Naive B cell (primary cell): ENCODE results near the gene CCDC57. TPM values are rescaled to one million over a fixed set of nuclear protein-coding genes. Genes with fewer than 3 reads are reported as not detected.
A peak's percentile ranks its signal among the peaks of the same experiment; 100 is the strongest.

Source experiments
- ATAC-seq, 2 donors: fragments of 150-1000 bp; cut with Tn5 transposase; 2 replicates each; pipeline ENCODE4 v1.10.0; 2021; ENCODE audit warnings: low read depth in 2 of 2, mild to moderate bottlenecking in 2 of 2, moderate library complexity in 2 of 2
- DNase-seq: peaks from one replicate; pipeline ENCODE4 v3.0.0; 2022
- H3K27ac Mint-ChIP-seq, 6 donors: one replicate each; pipeline ENCODE4 v1.8.0; 2020 to 2022; ENCODE audit warnings: mild to moderate bottlenecking in 6 of 6, mixed read lengths in 6 of 6, moderate library complexity in 5 of 6, inconsistent platforms in 2 of 6
- H3K27me3 Mint-ChIP-seq, 3 donors: one replicate each; pipeline ENCODE4 v1.8.0; 2021 to 2022; ENCODE audit warnings: mixed read lengths in 3 of 3, mild to moderate bottlenecking in 1 of 3
- H3K36me3 Mint-ChIP-seq, 2 donors: one replicate each; pipeline ENCODE4 v1.8.0; 2020 to 2022; ENCODE audit warnings: mixed read lengths in 2 of 2, inconsistent platforms in 1 of 2, mild to moderate bottlenecking in 1 of 2
- H3K4me1 Mint-ChIP-seq, 3 donors: one replicate each; pipeline ENCODE4 v1.8.0; 2020 to 2022; ENCODE audit warnings: mixed read lengths in 3 of 3, inconsistent platforms in 1 of 3, mild to moderate bottlenecking in 1 of 3, moderate library complexity in 1 of 3
- H3K4me3 Mint-ChIP-seq, 8 donors: one replicate each; pipeline ENCODE4 v1.8.0; 2020 to 2022; ENCODE audit warnings: mild to moderate bottlenecking in 8 of 8, mixed read lengths in 8 of 8, moderate library complexity in 8 of 8, inconsistent platforms in 2 of 8
- H3K9me3 Mint-ChIP-seq, 7 donors: one replicate each; pipeline ENCODE4 v1.8.0; 2020 to 2022; ENCODE audit warnings: mixed read lengths in 7 of 7, mild to moderate bottlenecking in 5 of 7, inconsistent platforms in 2 of 7, moderate library complexity in 1 of 7
- polyA plus RNA-seq, 6 donors: library from polyadenylated mRNA; unstranded; fragments of 300-500 nt; fragmentation: Illumina TruSeq; gene quantifications; one replicate each; pipeline ENCODE4 v1.2.3, GENCODE V29; 2021; ENCODE audit warnings: low read depth in 6 of 6

The CCDC57 gene
- polyA plus RNA-seq, 6 donors from 2014 or later, result 15.9 to 31.8 (median 26.5) TPM

DNA sequence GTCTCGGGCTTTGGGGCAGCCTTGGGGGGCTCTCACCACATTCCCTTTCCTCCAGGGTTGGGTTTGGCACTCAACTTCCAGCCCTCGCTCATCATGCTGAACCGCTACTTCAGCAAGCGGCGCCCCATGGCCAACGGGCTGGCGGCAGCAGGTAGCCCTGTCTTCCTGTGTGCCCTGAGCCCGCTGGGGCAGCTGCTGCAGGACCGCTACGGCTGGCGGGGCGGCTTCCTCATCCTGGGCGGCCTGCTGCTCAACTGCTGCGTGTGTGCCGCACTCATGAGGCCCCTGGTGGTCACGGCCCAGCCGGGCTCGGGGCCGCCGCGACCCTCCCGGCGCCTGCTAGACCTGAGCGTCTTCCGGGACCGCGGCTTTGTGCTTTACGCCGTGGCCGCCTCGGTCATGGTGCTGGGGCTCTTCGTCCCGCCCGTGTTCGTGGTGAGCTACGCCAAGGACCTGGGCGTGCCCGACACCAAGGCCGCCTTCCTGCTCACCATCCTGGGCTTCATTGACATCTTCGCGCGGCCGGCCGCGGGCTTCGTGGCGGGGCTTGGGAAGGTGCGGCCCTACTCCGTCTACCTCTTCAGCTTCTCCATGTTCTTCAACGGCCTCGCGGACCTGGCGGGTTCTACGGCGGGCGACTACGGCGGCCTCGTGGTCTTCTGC, 24.6 kb upstream of the CCDC57 start:
- peaks cover 21 to 54% (median 26%) of the 10 kb centered on the region in 3 donors for H3K4me1 Mint-ChIP-seq
- no peaks in the 10 kb centered on the region for H3K27me3 Mint-ChIP-seq
- H3K27ac Mint-ChIP-seq, result peak overlapping the region in 1 of 6 donors; percentile 22
- peak overlapping the region in 1 of 8 donors; percentile 27 for H3K4me3 Mint-ChIP-seq
- ATAC-seq (no peak), DNase-seq (no peak)
- H3K36me3 Mint-ChIP-seq, result no peaks in the 10 kb centered on the region
- H3K9me3 Mint-ChIP-seq, result peaks cover 0 to 2% (median 0%) of the 10 kb centered on the region in 7 donors

DNA sequence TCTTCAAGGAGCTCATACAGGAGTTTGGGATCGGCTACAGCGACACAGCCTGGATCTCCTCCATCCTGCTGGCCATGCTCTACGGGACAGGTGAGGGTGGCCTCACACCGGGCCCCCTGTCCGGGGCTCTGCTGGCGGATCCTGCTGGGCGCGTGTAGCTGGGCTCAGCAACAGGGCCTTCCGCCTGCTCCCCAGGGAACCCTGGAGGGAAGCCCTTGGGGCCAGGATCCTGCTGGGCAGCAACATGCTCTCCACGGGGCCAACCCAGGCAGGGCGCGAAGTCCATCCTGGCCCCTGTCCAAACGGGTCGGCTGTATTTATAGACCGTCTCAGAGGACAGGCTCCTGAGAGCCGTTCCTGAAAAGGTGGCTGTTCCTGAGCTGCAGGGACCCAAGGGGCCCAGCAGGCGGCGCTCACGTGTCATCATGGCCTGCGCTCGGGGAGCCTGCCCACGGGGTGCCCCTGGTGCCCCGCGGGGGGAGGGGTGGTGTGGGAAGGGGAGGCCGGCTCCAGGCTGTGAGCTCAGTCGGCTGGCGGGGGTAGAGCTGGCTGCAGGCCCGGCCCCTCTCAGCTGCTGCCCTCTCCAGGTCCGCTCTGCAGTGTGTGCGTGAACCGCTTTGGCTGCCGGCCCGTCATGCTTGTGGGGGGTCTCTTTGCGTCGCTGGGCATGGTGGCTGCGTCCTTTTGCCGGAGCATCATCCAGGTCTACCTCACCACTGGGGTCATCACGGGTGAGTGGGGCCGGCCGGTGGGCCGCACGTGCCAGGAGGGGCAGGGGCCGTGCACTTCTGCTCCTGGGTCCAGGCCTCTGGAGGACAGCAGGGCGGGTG, 23.7 kb upstream of the CCDC57 start:
- Mint-ChIP-seq H3K27me3 (no peaks in the 10 kb centered on the region), H3K4me3 (peak overlapping the region in 1 of 8 donors; percentile 68), H3K36me3 (no peaks in the 10 kb centered on the region), H3K9me3 (peaks cover 0 to 2% (median 0%) of the 10 kb centered on the region in 7 donors), H3K27ac (peak overlapping the region in 2 of 6 donors; percentile 39 to 47), H3K4me1 (peaks cover 16 to 47% (median 22%) of the 10 kb centered on the region in 3 donors)
- DNase-seq, result peak; percentile 62
- peak; percentile 39 to 55 for ATAC-seq

DNA sequence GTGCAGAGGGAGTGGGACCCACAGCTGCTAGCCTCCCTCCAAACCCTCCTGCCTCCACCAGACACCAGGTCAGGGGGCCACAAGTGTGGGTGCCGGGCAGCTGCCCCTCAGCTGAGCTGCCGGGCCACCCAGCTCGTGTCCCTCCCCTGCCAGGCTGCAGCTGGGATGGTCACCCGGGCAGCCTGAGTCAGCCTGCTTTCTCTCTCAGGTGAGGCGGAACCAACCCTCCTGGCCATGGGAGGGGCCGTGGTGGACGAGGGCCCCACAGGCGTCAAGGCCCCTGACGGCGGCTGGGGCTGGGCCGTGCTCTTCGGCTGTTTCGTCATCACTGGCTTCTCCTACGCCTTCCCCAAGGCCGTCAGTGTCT, 23.1 kb upstream of the CCDC57 start:
- Mint-ChIP-seq H3K36me3 (no peaks in the 10 kb centered on the region), H3K27ac (peak overlapping the region in 1 of 6 donors; percentile 39), H3K4me3 (no peak overlapping the region), H3K4me1 (peaks cover 16 to 44% (median 18%) of the 10 kb centered on the region in 3 donors), H3K27me3 (no peaks in the 10 kb centered on the region), H3K9me3 (peaks cover 0 to 2% (median 0%) of the 10 kb centered on the region in 7 donors)
- no peak for ATAC-seq
- DNase-seq, result no peak

DNA sequence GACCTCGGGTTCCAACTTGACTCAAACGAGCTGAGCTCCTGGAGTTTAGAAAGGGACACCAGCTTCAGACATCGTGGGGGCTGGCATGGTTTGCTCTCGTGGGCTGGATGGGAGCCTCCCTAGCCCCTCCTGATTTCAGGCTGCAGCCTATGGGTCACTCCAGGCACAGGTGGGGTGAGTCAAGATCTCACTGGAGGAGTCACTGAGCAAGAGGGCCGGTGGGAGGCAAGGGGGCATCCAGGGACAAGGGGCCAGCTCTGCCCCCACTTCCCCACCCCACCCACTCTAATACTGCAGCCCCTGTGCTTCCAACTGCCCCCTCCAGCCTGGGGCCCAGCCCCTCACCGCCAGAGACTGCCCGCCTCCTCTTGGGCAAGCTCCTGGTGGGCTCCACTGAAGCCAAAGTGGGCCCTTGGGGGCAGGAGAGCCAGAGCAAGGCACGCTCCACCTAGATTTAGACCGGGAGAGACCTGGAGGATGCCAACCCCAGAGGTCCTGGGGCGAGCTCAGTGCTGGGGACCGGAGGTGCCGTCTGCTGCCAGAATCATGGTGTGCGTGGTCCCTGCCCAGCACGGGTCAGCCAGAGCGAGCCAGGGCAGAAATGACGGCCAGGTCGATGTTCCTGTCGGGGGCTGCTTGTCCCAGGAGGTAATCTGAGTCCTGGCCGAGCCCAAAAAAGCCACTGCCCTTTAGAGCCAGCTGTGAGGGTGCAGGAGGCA, 22.6 kb upstream of the CCDC57 start:
- peak overlapping the region in 2 of 6 donors; percentile 11 to 70 for H3K27ac Mint-ChIP-seq
- DNase-seq, result no peak
- H3K36me3 Mint-ChIP-seq, result no peaks in the 10 kb centered on the region
- H3K4me3 Mint-ChIP-seq, result no peak overlapping the region
- no peak for ATAC-seq
- H3K4me1 Mint-ChIP-seq, result peaks cover 13 to 40% (median 17%) of the 10 kb centered on the region in 3 donors
- no peaks in the 10 kb centered on the region for H3K27me3 Mint-ChIP-seq
- peaks cover 0 to 2% (median 0%) of the 10 kb centered on the region in 7 donors for H3K9me3 Mint-ChIP-seq

DNA sequence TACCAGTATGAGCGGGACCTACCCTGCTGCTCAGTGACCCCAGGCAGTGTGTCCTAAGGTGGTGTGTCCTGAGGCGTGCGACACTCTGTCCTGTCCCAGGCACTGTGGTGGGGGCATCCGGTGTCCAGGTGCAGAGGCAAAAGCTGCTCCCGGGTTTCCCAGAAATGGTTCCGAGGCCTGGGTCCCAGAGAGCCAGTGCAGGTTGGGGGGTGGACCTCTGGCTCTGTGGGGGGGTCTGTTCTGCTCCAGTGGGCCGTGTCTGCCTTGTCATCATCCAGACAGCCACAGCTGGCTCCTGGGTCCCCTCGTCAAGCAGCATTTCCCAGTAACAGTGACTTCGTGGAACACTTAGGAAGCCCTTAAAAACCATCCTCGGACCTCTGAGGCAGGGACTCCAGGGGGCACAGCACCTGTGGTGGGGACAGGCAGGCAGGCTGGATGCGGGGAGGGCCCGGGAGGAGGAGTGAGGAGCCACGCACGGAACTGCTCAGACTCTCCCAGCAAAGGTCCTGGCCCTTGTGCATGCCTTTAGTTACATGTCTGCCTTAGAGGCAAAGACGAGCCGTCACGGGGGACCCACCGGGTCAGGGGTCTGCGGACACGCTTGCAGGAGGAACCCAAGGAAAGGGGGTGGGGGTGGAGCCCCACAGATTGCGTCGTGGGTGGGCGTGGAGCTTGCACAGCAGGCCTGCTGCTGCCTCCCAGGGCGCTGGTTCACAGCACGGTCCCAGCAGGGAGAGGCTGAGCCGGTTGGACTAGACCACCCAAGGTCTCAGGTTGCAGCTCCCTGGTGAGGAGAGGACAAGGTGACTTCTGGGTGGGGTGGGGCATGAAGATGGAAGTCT, 21.8 kb upstream of the CCDC57 start:
- no peak for DNase-seq
- Mint-ChIP-seq H3K9me3 (peaks cover 0 to 2% (median 0%) of the 10 kb centered on the region in 7 donors), H3K36me3 (no peaks in the 10 kb centered on the region), H3K4me3 (peak overlapping the region in 1 of 8 donors; percentile 28), H3K4me1 (peaks cover 17 to 37% (median 21%) of the 10 kb centered on the region in 3 donors), H3K27ac (peak overlapping the region in 2 of 6 donors; percentile 60 to 70), H3K27me3 (no peaks in the 10 kb centered on the region)
- no peak for ATAC-seq

DNA sequence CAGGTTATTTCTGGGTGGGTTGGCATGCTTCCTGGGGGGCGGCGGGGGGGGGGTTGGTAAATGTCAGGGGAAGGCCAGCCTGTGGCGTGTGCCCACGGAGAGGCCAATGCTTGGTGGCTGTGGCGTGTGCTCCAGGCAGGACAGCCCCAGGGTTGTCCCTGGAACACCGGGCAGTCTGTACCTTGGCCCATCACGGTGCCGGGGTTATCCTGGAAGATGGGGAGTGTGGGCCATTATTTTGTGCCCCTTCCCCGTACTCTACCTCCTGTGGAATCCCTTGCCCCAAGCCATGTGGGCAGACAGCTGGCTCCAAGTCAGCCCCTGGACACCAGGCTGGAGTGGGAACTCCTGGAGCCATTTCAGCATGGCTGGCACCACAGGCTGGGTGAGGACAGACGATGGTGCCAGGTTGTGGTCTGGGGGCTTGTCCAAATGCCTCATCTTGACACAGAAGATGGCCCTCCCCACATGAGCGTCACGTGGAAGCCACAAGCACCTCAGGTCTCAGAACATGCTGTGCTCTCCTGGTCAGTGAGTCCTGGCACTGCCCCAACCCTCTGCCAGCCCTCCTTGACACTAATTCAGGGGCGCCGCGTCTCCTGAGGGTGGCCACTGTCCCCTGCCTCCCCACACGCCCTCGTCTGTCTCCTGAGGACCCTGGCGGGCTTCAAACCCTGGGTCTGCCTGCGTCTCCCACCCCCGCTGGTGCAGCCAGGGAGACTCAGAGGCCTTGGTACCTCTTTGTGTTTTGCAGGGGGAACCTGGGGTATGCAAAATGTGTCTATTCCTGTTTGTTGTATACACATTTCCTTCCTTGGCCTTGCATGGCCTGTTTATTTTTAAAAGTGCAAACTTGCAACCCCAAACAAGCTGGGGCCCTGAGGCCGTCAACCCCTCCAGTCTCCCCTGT, 20.5 kb upstream of the CCDC57 start:
- H3K4me3 Mint-ChIP-seq, result peak overlapping the region in 6 of 8 donors; percentile 49 to 75 (median 60)
- DNase-seq, result no peak
- no peak for ATAC-seq
- H3K4me1 Mint-ChIP-seq, result peaks cover 10 to 24% (median 12%) of the 10 kb centered on the region in 3 donors
- peak overlapping the region in 2 of 6 donors; percentile 57 to 70 for H3K27ac Mint-ChIP-seq
- no peaks in the 10 kb centered on the region for H3K36me3 Mint-ChIP-seq
- peaks cover 0 to 2% (median 0%) of the 10 kb centered on the region in 7 donors for H3K9me3 Mint-ChIP-seq
- no peaks in the 10 kb centered on the region for H3K27me3 Mint-ChIP-seq

DNA sequence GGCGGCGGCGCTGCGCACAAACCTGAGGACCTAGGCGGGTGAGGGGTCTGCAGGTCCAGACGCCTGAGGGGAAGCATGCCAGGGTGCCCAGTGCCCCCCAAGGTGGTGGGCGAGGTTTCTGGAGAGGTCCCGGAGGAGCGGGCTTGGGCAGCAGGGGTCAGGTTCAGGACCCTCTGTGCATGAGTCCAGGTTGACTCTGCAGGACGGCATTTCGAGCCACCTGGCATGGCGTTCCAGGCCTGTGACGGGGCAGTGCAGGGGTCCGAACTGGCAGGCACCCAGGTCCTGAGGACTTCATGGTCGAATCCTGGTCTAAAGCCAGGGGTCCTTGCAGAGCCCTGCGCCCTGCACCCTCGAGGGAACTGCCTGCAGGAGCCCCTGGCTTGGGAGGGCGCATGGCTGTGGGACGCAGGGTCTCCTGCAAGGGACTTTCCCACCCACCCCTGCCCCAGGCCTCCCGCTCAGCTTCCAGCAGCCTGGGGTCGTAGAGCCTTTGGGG, 19.7 kb upstream of the CCDC57 start:
- Mint-ChIP-seq H3K27me3 (no peaks in the 10 kb centered on the region), H3K4me3 (peak overlapping the region in 1 of 8 donors; percentile 76), H3K9me3 (no peaks in the 10 kb centered on the region)

DNA sequence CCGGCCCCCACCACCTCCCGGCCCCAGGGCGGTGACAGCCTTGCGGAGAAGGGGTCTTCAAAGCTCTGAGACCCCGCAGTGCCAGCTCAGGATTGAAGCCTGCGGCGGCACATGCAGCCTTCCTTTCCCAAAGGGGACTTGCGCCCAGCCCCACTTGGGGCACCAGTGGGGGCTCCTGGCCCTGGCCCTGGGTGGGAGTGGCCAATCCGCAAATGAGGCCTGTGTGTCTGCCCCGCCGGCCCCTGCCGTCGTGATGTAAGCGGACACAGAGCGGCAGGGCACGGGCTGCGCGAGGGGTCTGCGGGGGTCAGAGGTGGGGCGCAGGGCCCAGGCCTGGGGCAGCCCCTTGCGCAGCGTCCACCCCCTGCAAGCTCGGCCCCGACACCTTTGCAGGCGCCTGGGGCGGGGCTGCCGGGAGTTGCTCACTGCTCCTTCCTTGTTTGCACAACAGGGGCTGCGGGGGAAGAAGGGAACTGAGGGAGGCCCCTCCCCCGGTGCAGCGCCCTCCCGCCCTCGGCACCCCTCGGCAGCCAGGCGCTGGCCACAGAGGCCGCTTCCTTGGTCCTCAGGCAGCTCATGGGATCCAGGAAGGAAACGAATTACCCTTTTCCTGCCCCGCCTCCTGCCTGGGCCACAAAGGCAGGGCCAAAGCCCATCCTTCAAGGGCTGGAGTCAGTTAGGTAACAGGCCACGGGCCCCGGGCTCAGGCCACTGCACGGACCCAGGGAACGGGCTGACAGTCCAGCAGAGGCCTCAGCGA, 19.1 kb upstream of the CCDC57 start:
- no peaks in the 10 kb centered on the region for H3K9me3 Mint-ChIP-seq
- H3K4me3 Mint-ChIP-seq, result peak overlapping the region in 6 of 8 donors; percentile 21 to 76 (median 49)
- peaks cover 7 to 24% (median 13%) of the 10 kb centered on the region in 3 donors for H3K4me1 Mint-ChIP-seq
- no peak overlapping the region for H3K27ac Mint-ChIP-seq
- H3K27me3 Mint-ChIP-seq, result no peaks in the 10 kb centered on the region
- H3K36me3 Mint-ChIP-seq, result no peaks in the 10 kb centered on the region
- DNase-seq, result no peak
- no peak for ATAC-seq

More for the DNA sequence above, 19.7 kb upstream of the CCDC57 start:
- ATAC-seq, result no peak
- H3K36me3 Mint-ChIP-seq, result no peaks in the 10 kb centered on the region
- H3K4me1 Mint-ChIP-seq, result peaks cover 7 to 24% (median 13%) of the 10 kb centered on the region in 3 donors
- H3K27ac Mint-ChIP-seq, result no peak overlapping the region
- DNase-seq, result no peak

DNA sequence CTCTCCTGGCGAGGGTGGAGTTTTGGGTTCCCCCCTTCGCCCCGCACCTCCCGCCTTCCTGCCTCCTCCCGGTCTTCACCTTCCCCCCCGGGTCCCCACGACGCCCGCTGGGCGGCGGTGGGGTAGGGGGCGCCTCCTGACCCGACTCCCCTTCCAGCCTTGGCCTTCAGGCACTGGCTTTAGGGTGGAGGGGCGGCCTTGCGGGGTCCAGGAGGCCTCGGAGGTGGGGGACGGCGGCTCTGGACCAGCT, 18.6 kb upstream of the CCDC57 start:
- H3K27me3 Mint-ChIP-seq, result no peaks in the 10 kb centered on the region
- ATAC-seq (peak; percentile 11), DNase-seq (no peak)
- H3K9me3 Mint-ChIP-seq, result no peaks in the 10 kb centered on the region
- H3K4me1 Mint-ChIP-seq, result peaks cover 7 to 20% (median 13%) of the 10 kb centered on the region in 3 donors
- H3K27ac Mint-ChIP-seq, result no peak overlapping the region
- peak overlapping the region in 5 of 8 donors; percentile 21 to 76 (median 51) for H3K4me3 Mint-ChIP-seq
- H3K36me3 Mint-ChIP-seq, result no peaks in the 10 kb centered on the region

DNA sequence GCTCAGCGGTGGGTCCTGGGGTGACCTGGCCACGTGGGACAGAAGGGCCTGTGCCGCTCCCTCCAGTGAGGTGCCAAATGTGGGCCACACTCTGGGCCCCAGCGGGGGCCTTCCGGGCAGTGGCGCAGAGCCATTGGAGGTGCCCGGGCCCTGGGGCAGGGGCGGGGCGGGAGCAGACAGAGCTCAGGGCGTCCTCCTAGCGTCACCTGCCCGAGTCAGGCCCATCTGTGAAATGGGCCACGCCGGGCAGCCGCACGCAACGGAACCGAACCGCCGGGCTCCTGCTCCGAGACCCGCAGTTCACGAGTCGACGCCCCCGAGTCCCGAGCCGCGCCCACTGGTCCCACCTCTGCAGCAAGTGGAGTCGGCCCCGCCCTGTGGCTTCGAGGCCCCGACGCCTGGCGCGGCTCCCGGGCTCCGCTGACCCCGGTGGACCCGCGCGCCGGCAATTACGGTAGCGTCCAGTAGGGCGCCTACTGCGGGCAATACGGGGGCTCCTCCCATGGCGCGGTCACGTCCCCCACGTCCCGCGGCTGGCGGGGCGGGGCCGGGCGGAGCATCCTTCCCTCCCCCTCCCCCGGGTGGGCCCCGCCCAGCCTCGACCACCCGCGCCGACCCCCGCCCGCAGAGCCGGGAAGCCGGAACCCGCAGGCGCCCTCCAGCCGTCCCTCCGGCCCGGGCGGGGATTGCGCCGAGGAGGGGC, 18.1 kb upstream of the CCDC57 start:
- H3K4me3 Mint-ChIP-seq, result peak overlapping the region; percentile 69 to 85 (median 76)
- H3K27ac Mint-ChIP-seq, result no peak overlapping the region
- H3K9me3 Mint-ChIP-seq, result no peaks in the 10 kb centered on the region
- DNase-seq (peak; percentile 48), ATAC-seq (peak; percentile 11 to 18)
- H3K27me3 Mint-ChIP-seq, result no peaks in the 10 kb centered on the region
- peaks cover 7 to 15% (median 13%) of the 10 kb centered on the region in 3 donors for H3K4me1 Mint-ChIP-seq
- H3K36me3 Mint-ChIP-seq, result no peaks in the 10 kb centered on the region
